KG1 (cell line): ENCODE measurements around the gene PTH.

ENCODE experiments used
- DNase-seq: peaks from one replicate; lab custom pipeline; 2025; lab: John Stamatoyannopoulos, UW

Gene PTH

DNA sequence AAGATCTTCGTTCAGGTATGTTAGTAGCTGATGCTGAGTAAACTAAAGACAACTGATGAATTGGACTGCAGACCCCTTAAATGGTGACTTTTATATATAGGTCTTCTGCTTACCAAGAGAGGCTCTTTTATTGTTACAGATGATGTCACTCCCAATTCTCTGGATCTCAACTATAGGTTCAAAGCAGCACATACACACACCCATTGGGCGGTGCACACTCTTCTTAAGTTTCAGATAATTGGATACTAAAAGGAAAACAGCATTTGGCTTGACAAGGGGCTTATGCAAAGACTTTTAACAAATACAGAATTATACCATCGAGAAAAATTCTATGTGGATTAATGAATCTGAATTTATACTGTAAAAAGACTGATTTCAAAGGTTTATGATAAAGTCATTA, at the start of gene PTH:
Gene PTH (minus strand): TSS at position 69 of the 400 bp plus-strand sequence. CDS start 3,142 bp downstream, outside the sequence.
- DNase-seq = no peak

DNA sequence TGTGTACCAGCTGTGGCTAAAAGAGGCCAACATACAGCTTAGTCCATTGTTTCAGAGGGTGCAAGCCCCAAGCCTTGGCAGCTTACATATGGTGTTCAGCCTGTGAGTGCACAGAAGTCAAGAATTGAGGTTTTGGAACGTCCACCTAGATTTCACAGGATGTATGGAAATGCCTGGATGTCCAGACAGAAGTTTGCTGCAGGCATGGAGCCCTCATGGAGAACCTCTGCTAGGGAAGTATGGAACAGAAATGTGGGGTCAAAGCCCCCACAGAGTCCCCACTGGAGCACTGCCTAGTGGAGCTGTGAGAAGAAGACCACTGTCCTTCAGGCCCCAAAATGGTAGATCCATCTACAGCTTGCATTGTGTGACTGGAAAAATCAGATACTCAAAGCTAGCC, 42.2 kb upstream of the PTH start:
- DNase-seq = no peak

DNA sequence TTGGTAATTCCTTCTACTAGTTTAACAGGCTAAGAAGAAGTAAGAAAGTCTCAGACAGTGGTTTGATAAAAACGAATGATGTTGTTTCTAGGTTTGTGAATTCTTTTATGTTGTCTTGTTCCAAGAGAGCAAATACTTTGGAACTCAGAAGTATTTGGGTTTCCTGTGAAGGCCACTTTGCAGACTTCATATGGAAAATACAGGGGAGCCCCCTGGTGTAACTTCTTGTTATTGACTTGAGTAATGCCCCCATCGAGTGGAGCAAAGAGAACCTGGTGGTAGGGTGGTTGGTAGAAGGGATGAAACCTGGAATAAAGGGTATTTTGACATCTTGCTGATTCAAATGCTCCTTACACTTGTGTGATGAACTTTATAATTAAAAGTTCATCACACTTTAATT, 40.0 kb upstream of the PTH start:
- DNase-seq = no peak

DNA sequence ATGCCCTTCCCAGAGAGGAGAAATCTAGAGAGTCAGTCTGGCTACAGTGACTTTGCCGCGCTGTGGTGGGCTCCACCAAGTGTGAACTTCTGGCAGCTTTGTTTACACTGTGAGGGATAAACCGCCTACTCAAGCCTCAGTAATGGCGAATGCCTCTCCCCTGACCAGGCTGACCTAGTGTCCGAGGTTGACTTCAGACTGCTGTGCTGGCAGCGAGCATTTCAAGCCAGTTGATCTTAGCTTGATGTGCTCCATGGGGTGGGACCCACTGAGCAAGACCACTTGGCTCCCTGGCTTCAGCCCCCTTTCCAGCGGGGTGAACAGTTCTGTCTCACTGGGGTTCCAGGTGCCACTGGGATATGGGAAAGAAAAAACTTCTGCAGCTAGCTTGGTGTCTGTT, 38.6 kb upstream of the PTH start:
- DNase-seq = no peak

DNA sequence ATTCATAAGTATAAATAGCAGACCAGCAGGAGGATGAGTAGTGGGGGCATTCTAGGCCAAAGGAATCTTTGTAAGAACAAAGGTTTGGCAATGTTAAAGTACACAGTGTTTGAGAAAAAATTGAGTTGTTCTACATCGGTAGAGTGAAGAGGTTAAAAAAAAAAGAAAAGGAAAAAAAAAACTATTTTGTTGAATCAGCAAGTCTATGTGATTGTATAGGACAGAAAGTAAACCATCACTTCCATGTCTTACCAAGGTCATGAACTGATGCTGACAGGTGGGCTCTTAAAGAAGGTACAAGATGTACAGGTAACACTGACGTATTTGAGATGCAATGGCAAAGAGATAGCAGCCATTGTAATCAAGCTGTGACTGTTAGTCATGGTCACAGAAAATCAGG, 29.5 kb upstream of the PTH start:
- DNase-seq = no peak

DNA sequence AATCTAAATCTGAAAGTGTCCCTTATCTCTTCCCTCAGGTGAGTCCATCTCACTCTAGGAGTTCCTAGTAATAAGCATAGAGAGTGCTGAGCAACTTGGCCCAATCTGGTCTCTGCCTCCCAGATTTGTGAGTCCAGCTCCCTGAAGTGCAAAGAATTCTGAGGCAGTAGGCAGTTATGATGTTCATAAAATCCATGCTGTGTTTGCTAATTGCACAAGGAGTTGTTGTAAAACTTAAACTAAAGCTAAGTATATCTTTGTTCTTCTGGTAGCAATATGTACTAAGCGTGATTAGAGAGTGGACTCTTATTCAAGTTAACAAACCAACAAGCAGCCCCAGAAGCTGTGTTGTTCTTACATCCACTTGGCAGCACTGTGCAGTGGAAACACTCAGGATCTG, 7.6 kb upstream of the PTH start:
- no peak for DNase-seq

DNA sequence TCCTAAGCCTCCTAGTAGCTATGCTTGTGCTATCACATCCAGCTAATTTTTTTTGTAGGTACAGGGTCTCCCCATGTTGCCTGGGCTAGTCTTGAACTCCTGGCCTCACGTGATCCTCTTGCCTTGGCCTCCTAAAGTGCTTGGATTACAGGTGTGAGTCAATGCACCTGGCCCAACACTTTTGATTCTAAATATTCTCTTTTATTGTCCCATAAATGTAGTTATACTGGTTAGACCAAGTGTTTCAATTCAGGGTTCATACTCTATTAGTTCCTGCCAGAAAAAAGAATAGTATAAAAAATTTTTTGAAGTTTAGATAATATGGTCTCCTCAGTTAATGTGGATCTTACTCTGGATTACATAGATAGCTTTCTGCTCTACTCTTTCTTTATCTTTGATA, 6.7 kb upstream of the PTH start:
- no peak for DNase-seq

DNA sequence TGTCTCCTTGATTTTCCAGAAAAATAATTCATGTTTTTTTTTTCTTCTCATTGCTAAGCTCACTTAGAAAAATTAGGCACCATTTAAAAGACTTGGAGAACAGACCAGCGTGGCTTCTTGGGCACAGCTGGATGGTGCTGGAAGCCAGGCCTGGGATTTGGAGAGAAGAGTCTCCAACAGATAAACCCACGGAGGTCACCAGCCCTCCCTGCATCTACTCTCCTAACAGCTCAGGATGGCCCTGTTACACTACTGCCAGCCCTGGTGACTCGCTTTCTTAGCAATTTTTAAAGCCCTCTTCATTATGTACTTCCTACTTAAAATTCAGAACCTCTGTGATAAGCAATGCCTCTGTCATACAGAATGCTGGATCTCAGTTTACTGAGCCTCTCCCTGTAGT, 1.7 kb downstream of the PTH start:
- DNase-seq = no peak

DNA sequence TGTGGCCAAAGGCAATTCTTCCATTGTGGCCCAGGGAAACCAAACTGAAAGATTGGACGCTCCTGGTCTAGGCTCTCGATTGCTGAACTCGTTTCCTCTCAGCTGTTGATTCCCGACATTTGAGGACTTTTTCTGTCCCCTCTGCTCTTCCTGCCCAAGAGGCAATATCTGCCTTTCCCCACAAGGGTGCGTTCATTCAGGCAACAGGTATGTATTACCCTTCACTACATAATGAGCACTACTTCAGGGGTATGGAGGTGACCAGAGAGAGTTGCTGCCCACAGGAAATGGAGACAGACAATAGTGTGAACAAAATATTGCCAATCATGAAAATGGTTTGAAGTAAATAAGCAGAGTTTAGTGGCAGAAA, 8.2 kb downstream of the PTH start:
- DNase-seq = no peak

DNA sequence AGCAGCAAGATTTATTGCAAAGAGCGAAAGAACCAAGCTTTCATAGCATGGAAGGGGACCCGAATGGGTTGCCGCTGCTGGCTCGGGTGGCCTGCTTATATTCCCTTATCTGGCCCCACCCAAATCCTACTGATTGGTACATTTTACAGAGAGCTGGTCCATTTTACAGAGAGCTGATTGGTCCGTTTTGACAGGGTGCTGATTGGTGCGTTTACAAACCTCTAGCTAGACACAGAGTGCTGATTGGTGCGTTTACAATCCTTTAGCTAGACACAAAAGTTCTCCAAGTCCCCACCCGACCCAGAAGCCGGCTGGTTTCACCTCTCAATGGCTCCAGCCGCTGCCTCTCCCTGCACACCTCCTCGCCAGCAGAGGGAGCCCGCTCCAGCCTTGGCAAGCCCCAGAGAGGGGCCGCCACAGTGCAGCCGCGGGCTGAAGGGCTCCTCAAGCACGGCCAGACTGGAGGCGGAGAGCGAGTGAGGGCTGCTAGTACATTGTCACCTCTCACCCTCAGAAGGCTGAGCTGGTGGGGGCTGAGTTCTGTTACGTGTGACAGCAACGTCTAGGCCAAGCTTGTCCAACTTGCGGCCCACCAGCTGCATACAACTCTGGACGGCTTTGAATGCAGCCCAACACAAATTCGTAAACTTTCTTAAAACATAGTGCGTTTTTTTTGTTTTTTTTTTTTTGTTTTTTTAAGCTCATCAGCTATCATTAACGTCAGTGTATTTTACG, 8.7 kb downstream of the PTH start:
- no peak for DNase-seq

DNA sequence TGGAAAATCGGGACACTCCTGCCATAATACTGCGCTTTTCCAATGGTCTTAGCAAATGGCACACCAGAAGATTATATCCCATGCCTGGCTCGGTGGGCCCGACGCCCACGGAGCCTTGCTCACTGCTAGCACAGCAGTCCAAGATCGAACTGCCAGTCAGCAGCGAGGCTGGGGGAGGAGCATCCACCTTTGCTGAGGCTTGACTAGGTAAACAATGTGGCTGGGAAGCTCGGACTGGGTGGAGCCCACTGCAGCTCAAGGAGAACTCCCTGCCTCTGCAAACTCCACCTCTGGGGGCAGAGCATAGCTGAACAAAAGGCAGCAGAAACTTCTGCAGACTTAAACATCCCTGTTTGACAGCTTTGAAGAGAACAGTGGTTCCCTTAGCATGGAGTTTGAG, 15.6 kb downstream of the PTH start:
- no peak for DNase-seq

DNA sequence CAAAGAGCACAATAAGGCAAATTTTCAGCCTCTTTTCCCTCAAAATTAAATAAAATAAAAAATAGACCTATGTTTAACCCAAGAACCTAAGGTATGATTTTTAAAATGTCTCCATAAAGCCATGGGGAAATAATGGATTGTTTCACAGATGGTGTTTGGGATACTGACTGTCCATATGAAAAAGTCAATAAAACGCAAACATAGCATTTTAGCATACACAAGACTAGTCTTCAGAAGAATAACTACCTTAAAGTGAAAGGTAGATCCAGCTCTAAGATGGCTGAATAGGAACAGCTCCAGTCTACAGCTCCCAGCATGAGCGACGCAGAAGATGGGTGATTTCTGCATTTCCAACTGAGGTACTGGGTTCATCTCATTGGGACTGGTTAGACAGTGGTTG, 16.1 kb downstream of the PTH start:
- DNase-seq = no peak

DNA sequence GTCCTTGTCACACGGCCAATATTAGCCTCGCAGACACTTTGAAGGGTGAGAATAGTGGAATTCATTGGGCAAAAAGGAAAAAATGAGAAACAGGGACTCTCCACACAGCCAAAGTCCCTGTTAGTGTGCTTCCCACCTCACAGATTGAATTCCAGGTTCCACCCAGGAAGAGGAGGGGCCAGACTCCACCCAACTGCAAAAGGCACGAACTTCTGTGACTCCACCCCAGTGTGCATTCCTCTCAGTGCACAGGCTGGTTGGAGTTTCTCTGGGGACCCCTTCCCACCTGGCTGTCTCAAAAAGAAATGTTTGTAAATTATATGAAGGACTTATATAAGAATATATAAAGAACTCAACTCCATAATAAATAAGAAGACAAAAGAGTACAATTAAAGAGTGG, 20.7 kb downstream of the PTH start:
- no peak for DNase-seq

DNA sequence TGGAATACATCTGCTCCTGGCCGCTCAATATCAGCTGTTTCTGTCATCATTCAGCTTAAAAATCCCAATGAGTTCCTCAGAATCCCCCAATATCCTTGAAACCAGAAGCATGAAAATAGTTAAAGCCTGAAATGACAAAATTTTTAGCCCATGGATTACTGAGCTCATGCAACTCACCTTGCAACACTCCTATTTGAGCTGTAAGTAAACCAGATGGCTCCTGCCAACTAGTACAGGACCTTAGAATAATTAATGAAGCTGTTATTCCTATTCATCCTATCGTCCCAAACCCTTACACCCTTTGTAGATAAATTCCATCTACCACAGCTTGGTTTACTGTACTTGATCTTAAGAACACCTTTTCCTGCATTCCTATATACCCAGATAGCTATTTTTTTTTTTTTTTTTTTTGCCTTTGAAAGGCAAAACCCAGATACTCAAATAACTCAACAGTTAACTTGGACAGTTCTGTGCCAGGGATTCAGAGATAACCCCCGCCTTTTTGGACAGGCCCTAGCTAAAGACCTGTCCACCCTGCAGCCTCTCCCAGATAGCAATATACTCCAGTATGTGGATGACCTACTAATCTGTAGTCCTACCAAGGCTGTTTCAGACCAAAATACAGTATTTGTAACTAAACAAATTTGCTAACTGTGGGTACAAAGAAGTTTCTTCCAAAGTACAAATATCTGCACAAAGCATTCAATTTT, 22.6 kb downstream of the PTH start:
- no peak for DNase-seq

DNA sequence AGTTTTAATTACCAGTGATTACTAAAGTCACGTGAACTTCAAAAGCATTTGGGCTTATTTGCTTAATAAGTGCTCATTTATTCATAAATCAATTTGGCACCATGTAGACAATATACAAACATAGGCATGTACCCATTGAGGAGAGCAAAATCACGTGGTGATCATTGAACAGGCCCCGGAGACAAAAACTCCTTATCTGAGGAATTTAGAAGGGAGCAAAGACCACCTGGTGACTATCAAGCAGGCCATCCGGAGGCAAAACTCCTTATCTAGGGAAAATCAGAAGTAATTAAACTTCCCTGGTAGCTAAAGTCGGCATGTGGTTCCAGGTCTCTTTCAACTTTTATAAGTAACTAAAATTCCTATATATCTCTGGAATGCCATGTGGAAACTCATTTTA, 27.0 kb downstream of the PTH start:
- no peak for DNase-seq

DNA sequence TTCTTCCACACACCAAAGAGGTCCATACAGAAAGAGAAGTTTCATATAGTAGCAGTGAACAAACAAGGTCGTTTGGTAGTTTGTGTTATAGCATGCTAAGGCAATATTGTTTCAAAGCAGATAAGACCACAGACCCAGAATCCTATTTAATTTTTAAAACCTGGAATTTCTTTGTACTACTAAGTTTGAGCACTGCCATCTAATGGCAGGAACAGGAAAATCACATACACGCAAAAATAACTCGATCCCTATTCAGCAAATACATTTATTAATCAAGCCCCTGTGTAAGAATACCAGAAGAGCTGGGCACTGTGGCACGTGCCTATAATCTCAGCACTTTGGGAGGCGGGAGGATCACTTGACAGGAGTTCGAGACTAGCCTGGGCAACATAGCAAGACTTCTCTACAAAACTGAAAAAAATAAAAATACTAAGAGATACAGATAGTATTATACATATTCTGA, 29.9 kb downstream of the PTH start:
- no peak for DNase-seq

DNA sequence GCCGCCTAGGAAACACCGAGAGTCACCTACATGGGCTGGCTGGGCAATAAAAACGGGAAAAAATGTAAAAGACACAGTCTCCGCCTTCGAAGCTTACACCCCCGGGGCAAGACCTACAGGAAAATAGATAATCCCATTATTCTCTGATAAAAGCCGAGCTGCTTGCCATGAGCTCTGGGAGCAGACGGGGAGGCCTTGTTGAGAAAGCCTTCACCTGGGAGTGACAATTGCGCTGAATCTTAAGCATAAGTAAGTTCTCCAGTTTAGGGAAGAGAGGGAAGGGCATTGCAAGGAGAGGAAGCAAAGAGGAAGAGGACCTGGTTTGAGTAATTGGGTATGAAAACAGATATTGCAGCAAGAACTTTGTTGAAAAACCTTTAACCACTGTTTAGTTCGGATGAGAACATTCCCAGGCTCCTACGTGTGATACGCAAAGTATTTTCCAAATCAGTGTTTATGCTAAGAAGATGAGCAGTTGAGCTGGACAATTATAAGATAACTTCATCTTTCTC, 32.0 kb downstream of the PTH start:
- DNase-seq = no peak

DNA sequence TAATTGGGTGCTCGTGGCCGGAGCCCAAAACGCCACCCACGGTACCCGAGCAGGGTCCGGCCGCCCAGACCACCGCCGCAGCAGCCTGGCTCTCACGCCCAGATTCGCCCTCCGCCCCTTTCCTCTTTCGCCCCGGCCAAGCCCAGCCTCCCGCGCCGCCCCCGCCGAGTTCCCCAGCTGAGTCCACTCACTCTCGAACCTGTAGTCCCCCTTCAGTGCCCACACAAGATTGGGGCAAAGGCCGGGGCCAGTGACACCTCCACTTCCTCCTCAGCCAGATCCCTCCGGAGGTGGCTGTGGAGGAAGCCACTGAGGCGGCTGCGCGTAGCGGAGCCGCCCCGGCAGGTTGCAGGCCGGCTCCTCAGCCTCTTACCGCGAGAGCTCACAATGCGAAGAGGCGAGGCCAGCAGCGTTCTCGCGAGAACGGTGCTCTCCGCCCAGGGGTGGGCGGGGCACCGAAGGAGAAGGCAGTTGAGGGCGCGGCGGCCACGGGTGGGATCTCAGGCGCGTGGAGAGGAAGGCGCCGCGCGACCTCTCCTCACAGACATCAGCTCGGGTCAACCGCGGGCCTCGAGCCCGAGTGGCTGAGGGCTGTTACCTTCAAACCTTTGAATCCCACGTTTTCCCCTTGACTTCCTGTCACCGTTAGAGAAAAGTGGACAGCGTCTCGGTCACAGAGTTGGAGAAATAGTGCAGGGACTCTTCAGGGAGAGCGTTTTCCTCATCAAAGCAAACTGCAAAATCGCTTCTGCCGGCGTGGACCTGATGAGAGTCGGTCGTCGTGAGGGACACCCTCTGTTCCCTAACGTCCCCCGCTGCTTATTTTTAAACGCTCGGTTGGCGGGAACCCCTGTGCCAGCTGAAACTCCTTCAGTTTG, 32.7 kb downstream of the PTH start, which contains the start of gene BTBD10:
Gene BTBD10 (minus strand): TSS at position 322 of the 878 bp plus-strand sequence. CDS start 18,098 bp downstream, outside the sequence.
- DNase-seq = peak; percentile 79

DNA sequence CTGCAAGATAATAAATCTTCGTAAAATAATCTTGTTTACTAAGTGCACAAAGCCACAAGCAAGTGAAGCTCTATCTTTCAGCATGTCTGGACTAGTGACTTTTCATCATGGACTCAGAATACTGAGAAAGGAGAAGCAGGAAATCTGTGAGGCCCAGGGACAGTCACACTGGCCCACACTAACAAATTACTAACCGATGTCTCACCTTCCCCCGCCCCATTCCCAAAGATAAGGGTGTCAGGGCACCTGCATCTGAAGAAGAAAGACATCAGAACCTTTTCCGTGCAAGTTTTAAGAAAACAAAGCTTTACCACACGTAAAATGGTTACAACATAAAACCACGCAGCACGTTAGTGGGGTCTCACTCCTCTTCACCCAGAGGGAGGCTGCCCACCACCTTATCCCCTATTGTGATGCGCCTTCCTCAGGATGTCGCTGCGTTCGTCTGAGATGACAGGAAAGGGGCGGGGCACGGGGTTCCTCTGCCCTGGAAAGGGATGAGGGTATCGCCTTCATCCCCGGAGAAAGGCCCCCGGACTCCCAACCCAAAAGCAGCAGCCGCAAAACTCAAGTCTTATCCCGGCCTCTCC, 33.4 kb downstream of the PTH start:
- no peak for DNase-seq

DNA sequence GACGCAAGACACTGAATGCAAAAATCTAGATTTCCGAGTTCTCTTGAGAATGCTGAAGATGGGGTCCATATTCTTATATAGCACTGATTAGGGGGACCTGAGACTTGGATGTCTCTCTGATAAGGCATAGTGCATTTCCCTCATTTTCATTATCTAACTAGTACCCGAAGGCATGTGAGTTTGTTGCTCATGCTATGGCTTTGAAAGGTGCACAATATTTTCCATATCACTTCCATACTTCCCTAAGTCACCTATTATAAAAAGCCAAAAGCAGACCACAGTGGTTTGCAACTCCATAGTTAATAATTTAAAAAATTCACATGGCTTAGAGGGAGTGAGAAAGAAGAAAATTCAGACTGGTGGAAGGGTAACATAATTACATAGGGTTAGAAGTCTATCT, 34.5 kb downstream of the PTH start:
- no peak for DNase-seq

DNA sequence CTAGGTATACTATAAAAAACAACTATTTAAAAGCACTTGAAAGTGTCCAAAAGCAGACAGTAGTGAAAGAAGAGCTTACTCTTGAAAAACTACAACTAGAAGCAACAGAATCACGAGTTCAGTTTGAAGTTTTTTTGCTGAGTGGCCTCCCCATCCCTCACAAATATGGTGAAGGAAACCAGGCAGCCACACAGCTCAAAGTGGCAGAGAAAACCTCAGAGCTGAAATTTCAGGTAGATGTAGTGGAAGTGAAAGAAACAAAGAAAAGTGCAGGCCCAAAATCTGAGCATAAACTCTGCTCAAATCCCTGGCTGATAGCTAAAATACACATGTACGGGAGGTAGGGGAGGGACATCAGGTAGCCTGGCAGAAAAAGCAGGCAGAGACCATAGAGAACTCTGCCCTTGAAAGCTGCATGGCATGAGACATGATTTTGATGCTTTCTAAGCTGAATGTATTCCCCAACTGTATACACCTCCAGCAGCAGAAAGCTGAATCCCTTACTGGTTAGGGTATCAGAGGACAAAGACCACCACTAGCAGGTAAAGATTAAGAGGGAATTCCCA, 44.9 kb downstream of the PTH start:
- no peak for DNase-seq

DNA sequence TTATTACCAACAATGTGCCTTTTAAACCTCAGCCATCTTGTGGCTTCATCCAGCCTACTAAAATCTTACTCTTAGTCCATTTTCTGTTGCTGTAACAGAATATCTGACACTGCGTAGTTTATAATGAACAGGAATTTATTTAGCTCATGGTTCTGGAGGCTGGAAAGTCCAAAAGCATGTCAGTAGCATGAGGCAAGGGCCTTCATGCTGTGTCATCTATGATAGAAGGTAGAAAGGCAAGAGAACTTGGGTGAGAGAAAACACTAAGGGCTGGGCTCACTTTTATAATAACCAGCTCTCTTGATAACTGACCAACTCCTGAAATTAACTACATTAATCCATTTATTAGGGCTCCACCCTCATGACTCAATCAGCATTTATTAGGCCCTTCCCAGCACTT, 46.3 kb downstream of the PTH start:
- no peak for DNase-seq
